K562 treated with DMSO at 1 percent for 48 hours (cell line): ENCODE measurements around the gene ZDHHC11B. TPM values are rescaled to one million over a fixed set of nuclear protein-coding genes. Genes with fewer than 3 reads are reported as not detected.

ENCODE experiments used
- total RNA-seq: library from RNA; unstranded; fragments of 300-600 nt; gene quantifications from 2 replicates; pipeline ENCODE4 v1.2.3, GENCODE V29; 2022; ENCODE audit warnings: low replicate concordance; ENCODE audit errors: extremely low read depth

Gene ZDHHC11B, protein sequence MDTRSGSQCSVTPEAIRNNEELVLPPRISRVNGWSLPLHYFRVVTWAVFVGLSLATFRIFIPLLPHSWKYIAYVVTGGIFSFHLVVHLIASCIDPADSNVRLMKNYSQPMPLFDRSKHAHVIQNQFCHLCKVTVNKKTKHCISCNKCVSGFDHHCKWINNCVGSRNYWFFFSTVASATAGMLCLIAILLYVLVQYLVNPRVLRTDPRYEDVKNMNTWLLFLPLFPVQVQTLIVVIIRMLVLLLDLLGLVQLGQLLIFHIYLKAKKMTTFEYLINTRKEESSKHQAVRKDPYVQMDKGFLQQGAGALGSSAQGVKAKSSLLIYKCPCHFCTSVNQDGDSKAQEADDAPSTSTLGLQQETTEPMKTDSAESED
- total RNA-seq, result not detected in 2 replicates

DNA sequence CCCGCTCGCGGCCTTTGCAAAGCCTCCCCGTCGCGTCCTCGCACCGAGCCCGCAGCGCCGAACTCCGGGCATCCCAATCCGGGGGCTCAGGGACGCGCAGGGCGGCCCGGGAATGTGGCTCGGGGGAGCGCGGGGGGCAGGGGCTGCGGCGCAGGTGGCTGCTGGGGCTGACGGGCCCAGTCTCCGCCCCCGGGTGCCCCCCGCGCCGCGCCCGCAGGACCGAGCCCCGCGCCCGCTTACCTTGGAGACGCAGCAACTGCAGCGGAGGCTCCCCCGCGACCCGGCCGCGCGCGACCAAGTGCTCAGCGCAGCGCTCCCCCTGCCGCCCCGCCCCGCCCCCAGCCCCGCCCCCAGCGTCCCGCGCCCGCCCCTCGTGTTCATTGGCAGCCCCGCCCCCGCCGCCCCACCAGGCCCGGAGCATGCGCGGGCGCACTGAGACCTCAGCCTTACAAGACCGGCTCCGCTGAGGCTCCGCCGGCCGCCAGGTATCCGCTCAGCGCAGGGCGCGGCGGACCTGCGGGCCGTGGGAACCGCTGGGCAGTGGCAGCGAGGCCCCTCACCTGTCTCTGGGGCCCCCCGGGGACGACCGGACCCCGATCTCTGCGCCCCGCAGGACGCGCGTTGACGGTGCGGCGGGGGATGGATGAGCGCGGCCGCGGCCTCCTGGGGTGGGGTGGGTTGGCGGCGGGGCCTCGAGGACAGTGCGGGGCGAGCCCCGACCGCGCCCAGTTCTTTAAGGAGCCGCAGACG lies at the start of gene ZDHHC11B:
ZDHHC11B (minus strand) TSS at position 302 of the 750 bp plus-strand sequence. CDS start 17,810 bp downstream, outside the sequence.

DNA sequence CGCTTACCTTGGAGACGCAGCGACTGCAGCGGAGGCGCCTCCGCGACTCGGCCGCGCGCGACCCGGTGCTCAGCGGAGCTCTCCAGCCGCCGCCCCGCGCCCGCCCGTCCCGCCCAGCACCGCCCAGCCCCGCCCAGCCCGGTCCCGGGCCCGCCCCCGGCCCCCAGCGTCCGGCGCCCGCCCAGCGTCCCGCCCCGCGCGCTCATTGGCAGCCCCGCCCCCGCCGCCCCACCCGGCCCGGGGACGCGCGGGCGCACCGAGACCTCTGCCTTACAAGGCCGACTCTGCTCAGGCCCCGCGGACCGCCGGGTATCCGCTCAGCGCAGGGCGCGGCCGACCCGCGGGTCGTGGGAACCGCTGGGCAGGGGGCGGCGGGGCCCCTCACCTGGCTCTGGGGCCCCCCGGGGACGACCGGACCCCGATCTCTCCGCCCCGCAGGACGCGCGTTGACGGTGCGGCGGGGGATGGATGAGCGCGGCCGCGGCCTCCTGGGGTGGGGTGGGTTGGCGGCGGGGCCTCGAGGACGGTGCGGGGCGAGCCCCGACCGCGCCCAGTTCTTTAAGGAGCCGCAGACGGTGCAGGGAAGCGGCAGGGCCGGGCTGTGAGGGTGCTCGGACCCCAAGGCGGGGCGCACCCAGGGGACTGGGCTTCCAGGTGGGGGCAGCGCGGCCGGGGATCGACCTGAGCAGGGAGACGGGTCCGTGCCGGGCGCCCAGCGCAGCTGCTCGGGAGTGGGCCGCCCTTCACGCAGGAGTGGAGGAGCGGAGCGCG lies 91.1 kb downstream of the ZDHHC11B start, which contains the start of gene TPPP:
TPPP (minus strand) TSS at position 82 of the 771 bp plus-strand sequence. CDS start 15,292 bp downstream, outside the sequence.

Other genes with a start within 250 kb of the ZDHHC11B start
- not detected in 2 replicates for gene CEP72, start 172.4 kb downstream of the ZDHHC11B start, total RNA-seq
- not detected in 2 replicates for gene TPPP, start 91.4 kb downstream of the ZDHHC11B start, total RNA-seq
- not detected in 2 replicates for gene ZDHHC11, start 66.3 kb upstream of the ZDHHC11B start, total RNA-seq
- not detected in 2 replicates for gene BRD9, start 108.1 kb upstream of the ZDHHC11B start, total RNA-seq
- gene TRIP13, start 108.2 kb upstream of the ZDHHC11B start, total RNA-seq, result not detected in 2 replicates
- not detected in 2 replicates for gene NKD2, start 224.1 kb upstream of the ZDHHC11B start, total RNA-seq